Neural cell (in vitro differentiated cells): ENCODE measurements around the gene ZMIZ2. TPM values are rescaled to one million over a fixed set of nuclear protein-coding genes. Genes with fewer than 3 reads are reported as not detected.
A peak's percentile ranks its signal among the peaks of the same experiment; 100 is the strongest.

Experiments
- H2AFZ ChIP-seq: fragments of 200-600, 300-800 bp; sonication (generic), shearing (Covaris generic); 2 replicates; pipeline ENCODE4 v1.6.0; 2014; ENCODE audit warnings: low read depth, mild to moderate bottlenecking, antibody characterized with exemption, low read length, moderate library complexity
- H3F3A ChIP-seq: fragments of 200-600 bp; shearing (Covaris generic); 2 replicates; pipeline ENCODE4 v1.6.1; 2016; ENCODE audit warnings: mild to moderate bottlenecking, moderate library complexity, mixed read lengths, antibody characterized with exemption, low read length; ENCODE audit not compliant: insufficient read depth, poor library complexity, severe bottlenecking
- H3K27ac ChIP-seq: fragments of 200-600, 300-800 bp; sonication (generic), shearing (Covaris generic); 2 replicates; pipeline ENCODE4 v1.5.1; 2014; ENCODE audit warnings: mild to moderate bottlenecking, low read length, moderate library complexity
- H3K27me3 ChIP-seq: fragments of 300-800, 200-600 bp; sonication (generic), shearing (Covaris generic); 2 replicates; pipeline ENCODE4 v1.6.0; 2014; ENCODE audit warnings: mild to moderate bottlenecking, low read depth, low read length, moderate library complexity; ENCODE audit not compliant: insufficient read depth
- H3K36me3 ChIP-seq: fragments of 300-800, 200-600 bp; sonication (generic), shearing (Covaris generic); 2 replicates; pipeline ENCODE4 v1.5.1; 2014; ENCODE audit warnings: mild to moderate bottlenecking, antibody characterized with exemption, low read length, moderate library complexity; ENCODE audit not compliant: insufficient read depth
- H3K4me2 ChIP-seq: fragments of 300-800, 200-600 bp; sonication (generic), shearing (Covaris generic); 2 replicates; pipeline ENCODE4 v1.6.0; 2014; ENCODE audit warnings: mild to moderate bottlenecking, low read length
- H3K4me3 ChIP-seq: fragments of 300-800, 200-600 bp; sonication (generic), shearing (Covaris generic); 2 replicates; pipeline ENCODE4 v1.5.1; 2014; ENCODE audit warnings: mild to moderate bottlenecking, low read length, moderate library complexity
- H3K79me2 ChIP-seq: fragments of 200-600 bp; shearing (Covaris generic); replicated peaks from 2 replicates; pipeline ENCODE4 v1.6.0; 2014; ENCODE audit warnings: mild to moderate bottlenecking, low read length, moderate library complexity; ENCODE audit not compliant: insufficient read depth
- H3K9ac ChIP-seq: fragments of 300-800, 200-600 bp; sonication (generic), shearing (Covaris generic); 2 replicates; pipeline ENCODE4 v1.6.1; 2016; ENCODE audit warnings: mild to moderate bottlenecking, low read length, mixed read lengths
- H3K9me2 ChIP-seq: fragments of 200-600 bp; shearing (Covaris generic); 2 replicates; pipeline ENCODE4 v1.6.1; 2016; ENCODE audit warnings: mild to moderate bottlenecking, low read length, mixed read lengths; ENCODE audit not compliant: insufficient read depth
- H3K9me3 ChIP-seq: fragments of 200-600, 300-800 bp; sonication (generic), shearing (Covaris generic); 2 replicates; pipeline ENCODE4 v1.6.1; 2016; ENCODE audit warnings: mild to moderate bottlenecking, mixed run types, low read length, moderate library complexity, mixed read lengths
- H4K20me1 ChIP-seq: fragments of 200-600 bp; shearing (Covaris generic); 2 replicates; pipeline ENCODE4 v1.6.1; 2016; ENCODE audit warnings: mild to moderate bottlenecking, mixed run types; ENCODE audit not compliant: insufficient read depth
- EP300 ChIP-seq: fragments of 450-650 bp; conservative IDR thresholded peaks from 2 replicates; pipeline ENCODE4 v1.6.1; 2014; ENCODE audit warnings: antibody characterized with exemption, mild to moderate bottlenecking, moderate library complexity; ENCODE audit not compliant: poor library complexity, severe bottlenecking
- EZH2 ChIP-seq: fragments of 200-600, 300-800 bp; shearing (Covaris generic), sonication (generic); IDR thresholded peaks from 2 replicates; pipeline ENCODE4 v1.6.1; 2014; ENCODE audit warnings: antibody characterized with exemption, low read length, borderline replicate concordance, mild to moderate bottlenecking; ENCODE audit not compliant: insufficient read depth, poor library complexity, severe bottlenecking
- MXI1 ChIP-seq: fragments of 450-650 bp; conservative IDR thresholded peaks from 2 replicates; pipeline ENCODE4 v1.6.1; 2014; ENCODE audit warnings: antibody characterized with exemption, mild to moderate bottlenecking; ENCODE audit not compliant: poor library complexity, severe bottlenecking
- POLR2AphosphoS5 ChIP-seq: IDR thresholded peaks from 2 replicates; pipeline ENCODE4 v1.6.1; 2012
- RAD21 ChIP-seq: fragments of 450-650 bp; conservative IDR thresholded peaks from 2 replicates; pipeline ENCODE4 v1.6.1; 2014; ENCODE audit warnings: antibody characterized with exemption, mild to moderate bottlenecking, moderate library complexity
- SMC3 ChIP-seq: fragments of 450-650 bp; conservative IDR thresholded peaks from 2 replicates; pipeline ENCODE4 v1.6.1; 2014; ENCODE audit warnings: antibody characterized with exemption, mild to moderate bottlenecking, moderate library complexity; ENCODE audit not compliant: poor library complexity
- TAF1 ChIP-seq: IDR thresholded peaks from 2 replicates; pipeline ENCODE4 v1.6.1; 2012; ENCODE audit warnings: low read depth
- polyA plus RNA-seq: library from polyadenylated mRNA; depleted of rRNA; stranded (reverse); fragments of >200 nt; gene quantifications from 2 replicates; pipeline ENCODE4 v1.2.3, GENCODE V29; 2014
- TF ChIP-seq, protein P1 (sequence below): fragments of 450-650 bp; IDR thresholded peaks from 2 replicates; pipeline ENCODE4 v1.5.1; 2014; ENCODE audit warnings: antibody characterized with exemption, mild to moderate bottlenecking, moderate library complexity; ENCODE audit not compliant: poor library complexity, severe bottlenecking
- TF ChIP-seq, protein P2 (sequence below): IDR thresholded peaks from 2 replicates; pipeline ENCODE4 v1.6.1; 2012; ENCODE audit warnings: borderline replicate concordance

Gene ZMIZ2
- polyA plus RNA-seq, 1 donor from 2014 or later: 18.3 TPM

- TF ChIP-seq MXI1 (peak; percentile 79), POLR2AphosphoS5 (no peak), RAD21 (no peak), EZH2 (no peak), SMC3 (peak; percentile 23)
- TF ChIP-seq, protein P1, sequence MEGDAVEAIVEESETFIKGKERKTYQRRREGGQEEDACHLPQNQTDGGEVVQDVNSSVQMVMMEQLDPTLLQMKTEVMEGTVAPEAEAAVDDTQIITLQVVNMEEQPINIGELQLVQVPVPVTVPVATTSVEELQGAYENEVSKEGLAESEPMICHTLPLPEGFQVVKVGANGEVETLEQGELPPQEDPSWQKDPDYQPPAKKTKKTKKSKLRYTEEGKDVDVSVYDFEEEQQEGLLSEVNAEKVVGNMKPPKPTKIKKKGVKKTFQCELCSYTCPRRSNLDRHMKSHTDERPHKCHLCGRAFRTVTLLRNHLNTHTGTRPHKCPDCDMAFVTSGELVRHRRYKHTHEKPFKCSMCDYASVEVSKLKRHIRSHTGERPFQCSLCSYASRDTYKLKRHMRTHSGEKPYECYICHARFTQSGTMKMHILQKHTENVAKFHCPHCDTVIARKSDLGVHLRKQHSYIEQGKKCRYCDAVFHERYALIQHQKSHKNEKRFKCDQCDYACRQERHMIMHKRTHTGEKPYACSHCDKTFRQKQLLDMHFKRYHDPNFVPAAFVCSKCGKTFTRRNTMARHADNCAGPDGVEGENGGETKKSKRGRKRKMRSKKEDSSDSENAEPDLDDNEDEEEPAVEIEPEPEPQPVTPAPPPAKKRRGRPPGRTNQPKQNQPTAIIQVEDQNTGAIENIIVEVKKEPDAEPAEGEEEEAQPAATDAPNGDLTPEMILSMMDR: no peak
- peaks cover 46% of the 10 kb centered on the region for H3K79me2 ChIP-seq
- peak overlapping the region; percentile 99 for H3K4me3 ChIP-seq
- H3K9ac ChIP-seq: peak overlapping the region; percentile 90
- peak overlapping the region; percentile 55 for H3K27ac ChIP-seq
- H2AFZ ChIP-seq: peak overlapping the region; percentile 24
- peaks cover under 1% of the 10 kb centered on the region for H4K20me1 ChIP-seq
- H3K4me2 ChIP-seq: peak overlapping the region; percentile 95
- H3K27me3 ChIP-seq: no peaks in the 10 kb centered on the region
- no peaks in the 10 kb centered on the region for H3K9me2 ChIP-seq
- H3K9me3 ChIP-seq: no peaks in the 10 kb centered on the region
- H3F3A ChIP-seq: no peaks in the 10 kb centered on the region
- H3K36me3 ChIP-seq: no peaks in the 10 kb centered on the region
These were observed 493 bp downstream of the ZMIZ2 start for GRCh38 chr7:44748948-44749731.

- peaks cover 9% of the 10 kb centered on the region for H4K20me1 ChIP-seq
- H3K27me3 ChIP-seq: no peaks in the 10 kb centered on the region
- H3K9me2 ChIP-seq: no peaks in the 10 kb centered on the region
- H3K9me3 ChIP-seq: no peaks in the 10 kb centered on the region
- H3K4me2 ChIP-seq: peak overlapping the region; percentile 95
- no peaks in the 10 kb centered on the region for H3F3A ChIP-seq
- H3K27ac ChIP-seq: no peak overlapping the region
- TF ChIP-seq EP300: no peak
- no peak for TF ChIP-seq SMC3
- H2AFZ ChIP-seq: no peak overlapping the region
- H3K9ac ChIP-seq: peak overlapping the region; percentile 90
- H3K36me3 ChIP-seq: no peaks in the 10 kb centered on the region
- H3K79me2 ChIP-seq: peaks cover 54% of the 10 kb centered on the region
- peak overlapping the region; percentile 99 for H3K4me3 ChIP-seq
These were observed 1.3 kb downstream of the ZMIZ2 start for GRCh38 chr7:44749992-44750391.

DNA sequence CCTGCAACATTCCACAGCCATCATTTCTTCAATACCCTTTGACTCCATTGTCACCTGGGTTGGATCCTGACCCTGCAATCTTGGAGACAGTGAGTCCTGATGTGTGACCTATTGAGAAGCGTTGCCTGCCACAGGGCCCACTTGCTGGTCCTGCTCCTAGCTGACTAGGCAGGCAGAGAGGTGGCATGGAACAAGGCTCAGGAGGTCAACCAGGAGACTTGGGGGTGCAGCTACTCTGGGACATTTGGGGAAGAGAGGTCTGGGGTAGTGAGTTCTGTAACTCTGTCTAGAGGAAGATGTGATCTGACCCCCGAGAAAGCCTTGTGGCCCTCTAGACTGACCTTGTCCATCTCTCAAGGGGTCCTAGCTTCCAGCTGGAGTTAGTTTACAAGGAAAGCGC lies 1.8 kb downstream of the ZMIZ2 start:
- Histone ChIP-seq H3K9me2 (no peaks in the 10 kb centered on the region), H3K79me2 (peaks cover 56% of the 10 kb centered on the region), H3K27me3 (no peaks in the 10 kb centered on the region), H3F3A (no peaks in the 10 kb centered on the region), H4K20me1 (peaks cover 13% of the 10 kb centered on the region), H3K36me3 (no peaks in the 10 kb centered on the region), H3K4me3 (peak overlapping the region; percentile 99), H2AFZ (no peak overlapping the region), H3K4me2 (peak overlapping the region; percentile 95), H3K9ac (no peak overlapping the region), H3K9me3 (no peaks in the 10 kb centered on the region), H3K27ac (no peak overlapping the region)
- TF ChIP-seq, protein P2, sequence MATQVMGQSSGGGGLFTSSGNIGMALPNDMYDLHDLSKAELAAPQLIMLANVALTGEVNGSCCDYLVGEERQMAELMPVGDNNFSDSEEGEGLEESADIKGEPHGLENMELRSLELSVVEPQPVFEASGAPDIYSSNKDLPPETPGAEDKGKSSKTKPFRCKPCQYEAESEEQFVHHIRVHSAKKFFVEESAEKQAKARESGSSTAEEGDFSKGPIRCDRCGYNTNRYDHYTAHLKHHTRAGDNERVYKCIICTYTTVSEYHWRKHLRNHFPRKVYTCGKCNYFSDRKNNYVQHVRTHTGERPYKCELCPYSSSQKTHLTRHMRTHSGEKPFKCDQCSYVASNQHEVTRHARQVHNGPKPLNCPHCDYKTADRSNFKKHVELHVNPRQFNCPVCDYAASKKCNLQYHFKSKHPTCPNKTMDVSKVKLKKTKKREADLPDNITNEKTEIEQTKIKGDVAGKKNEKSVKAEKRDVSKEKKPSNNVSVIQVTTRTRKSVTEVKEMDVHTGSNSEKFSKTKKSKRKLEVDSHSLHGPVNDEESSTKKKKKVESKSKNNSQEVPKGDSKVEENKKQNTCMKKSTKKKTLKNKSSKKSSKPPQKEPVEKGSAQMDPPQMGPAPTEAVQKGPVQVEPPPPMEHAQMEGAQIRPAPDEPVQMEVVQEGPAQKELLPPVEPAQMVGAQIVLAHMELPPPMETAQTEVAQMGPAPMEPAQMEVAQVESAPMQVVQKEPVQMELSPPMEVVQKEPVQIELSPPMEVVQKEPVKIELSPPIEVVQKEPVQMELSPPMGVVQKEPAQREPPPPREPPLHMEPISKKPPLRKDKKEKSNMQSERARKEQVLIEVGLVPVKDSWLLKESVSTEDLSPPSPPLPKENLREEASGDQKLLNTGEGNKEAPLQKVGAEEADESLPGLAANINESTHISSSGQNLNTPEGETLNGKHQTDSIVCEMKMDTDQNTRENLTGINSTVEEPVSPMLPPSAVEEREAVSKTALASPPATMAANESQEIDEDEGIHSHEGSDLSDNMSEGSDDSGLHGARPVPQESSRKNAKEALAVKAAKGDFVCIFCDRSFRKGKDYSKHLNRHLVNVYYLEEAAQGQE: no peak
- TF ChIP-seq EP300 (no peak), RAD21 (no peak), TAF1 (no peak), SMC3 (no peak), EZH2 (no peak), POLR2AphosphoS5 (no peak), MXI1 (no peak)
- TF ChIP-seq, protein P1: no peak
